GM19452 (cell line): Measurements from ENCODE around the gene ECHDC3.

Source experiments
- ATAC-seq: cut with Tn5 transposase; IDR thresholded peaks from one replicate; pipeline ENCODE4 v1.9.1; 2021; ENCODE audit not compliant: unreplicated experiment

ECHDC3 gene

GRCh38 chr10:11746883-11747539 is 4.8 kb downstream of the ECHDC3 start:
- ATAC-seq, result no peak

DNA sequence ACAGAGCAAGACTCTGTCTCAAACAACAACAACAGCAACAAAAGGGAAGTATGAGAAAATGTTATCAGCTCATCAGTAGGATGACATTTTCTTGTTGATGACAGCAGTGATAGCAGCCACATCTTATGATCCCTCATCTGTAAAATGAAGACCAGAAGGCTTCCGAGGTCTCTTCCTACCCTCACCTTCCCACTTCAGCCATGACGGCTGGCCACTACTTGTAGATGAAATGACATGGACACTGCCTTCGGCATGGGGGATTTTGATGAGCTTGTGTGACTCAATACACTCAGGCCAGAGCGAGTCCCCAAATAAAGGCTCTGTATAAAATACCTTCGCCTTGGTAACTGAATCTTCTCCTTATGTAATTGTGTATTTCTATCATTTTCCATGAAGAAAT is 6.7 kb downstream of the ECHDC3 start:
- no peak for ATAC-seq

DNA sequence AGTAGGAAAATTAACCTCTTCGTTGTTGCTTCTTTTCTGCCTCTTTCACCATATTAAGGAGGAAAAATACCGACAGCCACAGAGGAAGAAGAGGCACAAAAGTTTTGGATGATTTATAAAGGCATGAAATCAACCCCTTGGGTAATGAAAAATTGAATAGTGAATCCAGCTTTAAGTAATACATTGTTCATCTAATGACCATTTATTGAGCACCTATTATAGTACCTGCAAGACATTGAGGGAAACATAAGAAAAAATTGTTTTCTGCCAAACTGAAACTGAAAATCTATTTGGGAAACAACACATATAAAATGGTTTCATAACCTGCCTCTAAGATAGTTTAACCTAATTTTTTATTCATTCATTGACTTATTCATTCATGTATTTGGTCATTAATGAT is 8.2 kb downstream of the ECHDC3 start:
- no peak for ATAC-seq

DNA sequence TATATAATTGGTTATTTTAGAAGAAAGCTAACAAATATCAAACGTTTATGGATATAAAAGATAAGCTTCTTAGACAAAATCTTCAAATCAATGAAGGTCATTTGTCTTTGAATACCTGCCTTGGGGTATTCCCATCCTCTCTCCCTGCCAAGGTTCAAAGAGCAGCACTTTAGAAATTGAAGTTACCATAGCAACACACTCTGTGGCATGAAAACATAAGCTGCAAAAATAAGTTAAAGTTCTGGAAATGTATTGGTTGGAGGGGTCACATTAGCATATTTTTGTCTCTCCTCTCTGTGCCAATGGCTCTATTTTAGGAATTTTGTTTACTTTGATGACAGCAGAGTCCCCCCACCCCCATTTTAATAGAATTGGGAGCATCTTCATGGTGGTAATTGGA is 12.0 kb downstream of the ECHDC3 start:
- ATAC-seq, result no peak

DNA sequence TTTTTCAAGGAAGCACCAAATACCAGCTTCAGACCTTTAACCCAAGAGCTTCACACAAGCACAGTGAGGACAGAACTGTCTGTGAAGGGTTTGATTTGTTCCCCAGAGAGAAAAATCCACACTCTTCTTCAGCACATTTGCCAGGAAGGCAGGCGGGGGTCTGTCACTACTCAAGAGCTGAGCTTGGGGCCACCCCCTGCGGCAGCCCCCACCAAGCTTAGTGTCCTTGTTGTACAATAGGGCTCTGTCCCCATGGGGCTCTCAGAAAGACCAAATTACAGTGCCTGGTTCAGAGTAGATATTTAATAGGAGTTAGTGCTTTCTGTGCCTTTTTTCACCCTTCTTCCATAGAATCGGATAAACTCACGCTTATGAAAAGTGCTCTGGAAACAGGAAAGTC is 12.4 kb downstream of the ECHDC3 start:
- ATAC-seq, result no peak

GRCh38 chr10:11755512-11756263 is 13.5 kb downstream of the ECHDC3 start:
- ATAC-seq, result no peak

- no peak for ATAC-seq
These were observed 14.7 kb downstream of the ECHDC3 start for GRCh38 chr10:11756766-11757315.

DNA sequence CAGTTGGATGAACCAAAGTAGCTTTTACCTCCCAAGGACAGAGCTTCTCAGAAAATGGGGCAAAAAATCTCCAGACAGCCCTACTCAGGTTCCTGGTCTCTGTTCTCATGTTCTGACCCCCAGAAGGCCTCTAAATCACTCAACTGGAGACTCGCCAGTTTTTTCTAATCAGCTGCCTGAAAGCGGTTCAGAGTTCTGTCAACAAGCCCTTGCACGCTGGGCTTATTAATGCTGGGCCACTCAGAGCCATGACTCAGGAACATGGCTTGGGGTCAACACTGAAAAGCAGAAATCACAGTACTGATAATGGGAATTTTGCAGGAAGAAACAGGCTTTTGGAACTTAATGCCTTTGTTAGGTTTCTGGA is 15.3 kb downstream of the ECHDC3 start:
- no peak for ATAC-seq

DNA sequence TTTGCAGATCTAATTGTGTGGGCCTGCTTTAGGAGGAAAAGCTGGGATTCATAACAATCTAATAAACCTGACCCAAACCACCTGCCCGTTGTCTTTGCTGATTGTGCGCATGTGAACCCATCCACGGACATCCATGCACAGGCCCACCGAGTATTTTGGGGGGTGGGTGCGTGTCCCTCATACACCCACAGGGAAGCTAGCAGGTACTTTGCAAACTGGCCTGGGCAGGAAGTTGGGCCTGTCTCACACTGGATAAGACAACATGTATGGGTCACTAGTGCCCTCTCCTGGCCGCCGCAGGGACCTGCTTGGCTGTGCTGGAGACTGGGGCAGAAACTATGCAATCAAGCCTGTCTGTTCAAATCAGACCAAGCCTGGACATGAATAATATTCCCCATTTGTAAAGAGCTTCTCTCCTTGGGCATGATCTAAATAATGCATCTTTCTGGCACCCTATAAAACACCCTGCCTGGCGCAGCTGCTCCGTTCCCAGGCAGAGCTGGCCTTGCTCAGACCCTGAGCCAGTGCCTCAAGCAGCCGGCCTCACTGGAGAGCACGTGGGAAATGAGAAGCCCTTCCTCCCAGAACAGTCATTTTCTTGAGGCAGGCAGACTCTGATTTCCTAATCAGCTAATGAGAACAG is 15.8 kb downstream of the ECHDC3 start:
- peak; percentile 98 for ATAC-seq

DNA sequence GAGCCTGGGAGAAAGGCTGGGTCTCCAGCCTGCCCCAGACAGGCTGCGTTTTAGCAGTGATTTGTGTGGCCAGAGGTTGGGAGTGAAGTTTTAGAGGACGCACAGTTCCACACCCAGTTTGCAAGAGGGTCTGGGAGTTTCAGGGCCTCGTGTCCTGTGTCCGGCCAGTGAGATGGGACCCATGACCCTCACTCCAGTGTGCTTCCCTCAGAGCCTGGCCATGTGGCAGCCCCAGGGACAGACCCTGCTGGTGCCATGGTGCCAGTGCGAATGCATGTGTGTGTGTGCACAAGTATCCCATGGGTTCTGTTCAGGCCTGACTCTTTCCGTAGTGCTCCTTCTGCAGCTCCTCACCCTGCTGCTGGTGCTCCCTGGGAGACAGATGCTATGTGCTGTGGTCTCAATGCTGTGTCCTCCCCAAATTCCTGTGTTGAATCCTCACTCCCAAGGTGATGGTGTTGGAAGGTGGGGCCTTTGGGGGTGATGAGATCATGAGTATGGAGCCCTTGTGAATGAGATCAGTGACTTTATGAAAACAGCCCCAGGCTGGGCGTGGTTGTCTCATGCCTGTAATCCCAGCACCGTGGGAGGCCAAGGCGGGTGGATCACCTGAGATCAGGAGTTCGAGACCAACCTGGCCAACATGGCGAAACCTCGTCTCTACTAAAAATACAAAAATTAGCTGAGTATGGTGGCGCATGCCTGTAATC is 16.5 kb downstream of the ECHDC3 start:
- ATAC-seq, result no peak

DNA sequence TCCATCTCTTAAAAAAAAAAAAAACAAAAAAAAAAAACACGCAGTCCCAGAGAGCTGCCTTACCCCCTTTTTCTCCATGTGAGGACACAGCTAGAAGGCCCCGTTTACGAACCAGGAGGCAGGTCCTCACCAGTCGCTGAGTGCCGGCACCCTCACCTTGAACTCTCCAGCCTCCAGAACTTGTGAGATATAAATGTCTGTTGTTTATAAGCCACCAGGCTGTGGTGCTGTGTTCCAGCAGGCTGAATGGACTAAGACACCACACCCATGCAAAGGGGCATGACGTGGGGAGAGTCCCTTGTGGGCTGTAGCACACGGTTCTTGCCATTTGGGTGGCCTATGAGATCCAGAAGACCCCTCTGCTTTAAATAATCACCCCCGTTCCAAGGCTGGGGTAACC is 17.2 kb downstream of the ECHDC3 start:
- no peak for ATAC-seq

GRCh38 chr10:11760151-11760550 is 18.0 kb downstream of the ECHDC3 start:
- no peak for ATAC-seq

GRCh38 chr10:11760861-11761260 is 18.7 kb downstream of the ECHDC3 start:
- ATAC-seq, result no peak

DNA sequence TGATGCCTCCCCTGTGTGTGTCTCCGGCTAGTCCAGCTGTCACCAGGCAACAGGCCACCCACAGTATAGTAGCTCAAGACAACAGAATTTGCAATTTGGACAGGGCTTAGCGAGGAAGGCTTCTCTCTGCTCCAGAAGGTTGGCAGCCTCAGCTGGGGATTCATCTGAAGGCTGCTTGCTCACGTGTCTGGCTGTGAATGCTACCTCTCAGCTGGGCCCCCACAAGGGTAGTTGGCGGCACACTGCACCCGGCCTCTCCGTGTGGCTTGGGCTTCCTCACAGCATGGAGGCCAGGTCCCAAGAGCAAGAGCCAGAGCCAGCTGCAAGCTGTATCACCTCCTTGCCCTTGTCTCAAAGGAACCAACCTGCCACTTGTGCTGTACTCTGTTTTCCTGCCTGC is 19.2 kb downstream of the ECHDC3 start:
- no peak for ATAC-seq

GRCh38 chr10:11762706-11763500 is 20.7 kb downstream of the ECHDC3 start:
- ATAC-seq, result no peak

- no peak for ATAC-seq
These were observed 21.3 kb downstream of the ECHDC3 start for GRCh38 chr10:11763501-11763861.

GRCh38 chr10:11765141-11765540 is 23.0 kb downstream of the ECHDC3 start:
- no peak for ATAC-seq

- ATAC-seq, result no peak
These were observed 30.6 kb downstream of the ECHDC3 start for GRCh38 chr10:11772575-11773288.

GRCh38 chr10:11773761-11774441 is 31.7 kb downstream of the ECHDC3 start:
- no peak for ATAC-seq
